Smooth muscle cell (in vitro differentiated cells): ENCODE results near the gene RHOT2. TPM values are rescaled to one million over a fixed set of nuclear protein-coding genes. Genes with fewer than 3 reads are reported as not detected.

Source experiments
- DNase-seq: peaks from one replicate; lab custom pipeline; 2025; ENCODE audit not compliant: unreplicated experiment; lab: John Stamatoyannopoulos, UW
- H2AFZ ChIP-seq: fragments of 200-600 bp; sonication (generic); 2 replicates; pipeline ENCODE4 v1.6.0; 2016; ENCODE audit warnings: antibody characterized with exemption, low read depth, mild to moderate bottlenecking
- H3F3A ChIP-seq: fragments of 200-600 bp; sonication (generic); 2 replicates; pipeline ENCODE4 v1.6.0; 2017; ENCODE audit warnings: antibody characterized with exemption, low read depth
- H3K27ac ChIP-seq: fragments of 200-600 bp; sonication (generic); 2 replicates; pipeline ENCODE4 v1.5.1; 2016; ENCODE audit warnings: low read depth, mild to moderate bottlenecking
- H3K27me3 ChIP-seq: fragments of 200-600 bp; sonication (generic); 2 replicates; pipeline ENCODE4 v1.6.1; 2016; ENCODE audit warnings: low read depth, mild to moderate bottlenecking
- H3K36me3 ChIP-seq: fragments of 200-600 bp; sonication (generic); 2 replicates; pipeline ENCODE4 v1.5.1; 2016; ENCODE audit warnings: low read depth
- H3K4me1 ChIP-seq: fragments of 200-600 bp; sonication (generic); 2 replicates; pipeline ENCODE4 v1.5.1; 2016; ENCODE audit warnings: low read depth
- H3K4me2 ChIP-seq: fragments of 200-600 bp; sonication (generic); 2 replicates; pipeline ENCODE4 v1.6.0; 2016; ENCODE audit warnings: mild to moderate bottlenecking
- H3K4me3 ChIP-seq: fragments of 200-600 bp; sonication (generic); 2 replicates; pipeline ENCODE4 v1.5.1; 2016; ENCODE audit warnings: mild to moderate bottlenecking
- H3K79me2 ChIP-seq: fragments of 200-600 bp; sonication (generic); 2 replicates; pipeline ENCODE4 v1.6.0; 2016; ENCODE audit warnings: low read depth, mild to moderate bottlenecking
- H3K9ac ChIP-seq: fragments of 200-600 bp; sonication (generic); 2 replicates; pipeline ENCODE4 v1.6.0; 2016; ENCODE audit warnings: low read depth
- H3K9me3 ChIP-seq: fragments of 200-600 bp; sonication (generic); replicated peaks from 2 replicates; pipeline ENCODE4 v1.5.1; 2016; ENCODE audit warnings: low read depth
- H4K20me1 ChIP-seq: fragments of 200-600 bp; sonication (generic); 2 replicates; pipeline ENCODE4 v1.6.0; 2016; ENCODE audit warnings: low read depth
- CTCF ChIP-seq: fragments of 200-600 bp; sonication (generic); IDR thresholded peaks from 2 replicates; pipeline ENCODE4 v1.5.1; 2017; ENCODE audit warnings: borderline replicate concordance, mild to moderate bottlenecking, antibody characterized with exemption; ENCODE audit not compliant: insufficient read depth, poor library complexity, severe bottlenecking
- WGBS: methylation state at CpG from one replicate; pipeline ENCODE4 v1.1.7; 2016; ENCODE audit warnings: low lambda C conversion rate; 5-methylcytosine and 5-hydroxymethylcytosine counted together
- polyA plus RNA-seq: library from polyadenylated mRNA; unstranded; fragments of >200 nt; fragmentation: Nextera tagmentation; extraction: Ambion mirVana; gene quantifications from 2 replicates; pipeline ENCODE4 v1.2.1, GENCODE V29; 2016
- total RNA-seq: library from RNA; depleted of rRNA; stranded (reverse); fragments of >200 nt; gene quantifications from 2 replicates; pipeline ENCODE4 v1.2.3, GENCODE V29; 2014

Gene RHOT2
- total and polyA plus RNA-seq, 2 experiments from 2014 or later, result 41.4 to 148 TPM

GRCh38 chr16:678858-679813 is 11.2 kb downstream of the RHOT2 start:
- peak overlapping the region; percentile 93 for H3K4me3 ChIP-seq
- no peaks in the 10 kb centered on the region for H3K36me3 ChIP-seq
- peaks cover 40% of the 10 kb centered on the region for H4K20me1 ChIP-seq
- DNase-seq, result peak; percentile 89
- peak overlapping the region; percentile 83 for H3K4me2 ChIP-seq
- 37% methylated on average over 39 of the region's 52 CpGs for WGBS
- TF ChIP-seq CTCF, result no peak
- H3K27ac ChIP-seq, result peak overlapping the region; percentile 54
- H3K27me3 ChIP-seq, result no peaks in the 10 kb centered on the region
- H3K9ac ChIP-seq, result no peak overlapping the region
- no peaks in the 10 kb centered on the region for H3K9me3 ChIP-seq
- peaks cover 24% of the 10 kb centered on the region for H3K4me1 ChIP-seq
- peaks cover under 1% of the 10 kb centered on the region for H3F3A ChIP-seq
- peaks cover 32% of the 10 kb centered on the region for H3K79me2 ChIP-seq
- no peak overlapping the region for H2AFZ ChIP-seq

DNA sequence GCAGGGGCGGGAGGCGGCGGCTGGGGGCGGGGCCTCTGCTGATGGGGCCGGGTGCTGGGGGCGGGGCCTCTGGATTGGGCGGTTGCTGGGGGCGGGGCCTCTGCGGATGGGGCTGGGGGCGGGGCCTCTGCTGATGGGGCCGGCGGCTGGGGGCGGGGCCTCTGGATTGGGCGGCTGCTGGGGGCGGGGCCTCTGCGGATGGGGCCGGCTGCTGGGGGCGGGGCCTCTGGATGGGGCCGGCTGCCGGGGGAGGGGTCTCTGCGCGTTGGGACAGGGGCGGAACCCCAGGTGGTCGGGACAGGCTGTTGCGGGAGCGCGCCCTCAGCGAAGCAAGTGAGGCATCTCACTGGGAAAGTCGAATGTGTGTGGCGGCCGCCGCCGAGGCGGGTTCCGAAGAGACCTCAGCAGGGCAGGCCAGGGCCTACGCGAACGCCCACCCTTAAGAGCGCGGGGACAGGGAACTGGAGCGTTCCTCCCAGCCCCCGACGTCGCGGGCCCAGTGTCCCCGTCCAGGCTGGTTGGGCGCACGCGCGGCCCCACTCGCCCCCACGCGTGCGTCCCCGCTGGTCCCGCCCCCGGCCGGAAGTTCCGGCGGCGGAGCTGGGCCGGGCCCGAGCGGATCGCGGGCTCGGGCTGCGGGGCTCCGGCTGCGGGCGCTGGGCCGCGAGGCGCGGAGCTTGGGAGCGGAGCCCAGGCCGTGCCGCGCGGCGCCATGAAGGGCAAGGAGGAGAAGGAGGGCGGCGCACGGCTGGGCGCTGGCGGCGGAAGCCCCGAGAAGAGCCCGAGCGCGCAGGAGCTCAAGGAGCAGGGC is 12.1 kb downstream of the RHOT2 start, which contains the start of gene STUB1:
Gene STUB1, plus strand, starts transcription at position 597 of the 811 bp plus-strand sequence. Its CDS starts 116 bp downstream, at position 713.
- H3K4me2 ChIP-seq, result peak within 1 kb of the TSS; percentile 99
- peak; percentile 95 for DNase-seq
- H3K4me3 ChIP-seq, result peak within 1 kb of the TSS; percentile 93

DNA sequence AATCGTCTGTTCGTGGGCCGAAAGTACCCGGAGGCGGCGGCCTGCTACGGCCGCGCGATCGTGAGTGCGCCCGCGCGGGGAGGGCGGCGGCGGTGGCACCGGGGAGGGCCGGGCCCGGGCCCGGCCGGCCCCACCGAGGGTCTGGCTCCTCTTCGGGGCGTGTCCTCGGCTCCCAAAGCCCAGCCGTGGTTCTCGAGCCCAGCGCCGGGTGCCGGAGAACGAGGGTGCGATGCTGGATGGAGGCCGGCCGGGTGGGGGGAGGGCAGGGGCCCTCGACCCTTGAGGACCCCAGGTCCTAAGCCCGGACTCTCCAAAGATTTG is 12.7 kb downstream of the RHOT2 start:
- Histone ChIP-seq H2AFZ (no peak overlapping the region), H3K4me1 (peaks cover 18% of the 10 kb centered on the region), H3K27ac (peak overlapping the region; percentile 74), H4K20me1 (peaks cover 33% of the 10 kb centered on the region), H3F3A (no peaks in the 10 kb centered on the region), H3K9ac (peak overlapping the region; percentile 85), H3K27me3 (no peaks in the 10 kb centered on the region), H3K4me2 (peak overlapping the region; percentile 99), H3K36me3 (no peaks in the 10 kb centered on the region), H3K9me3 (no peaks in the 10 kb centered on the region), H3K79me2 (peaks cover 32% of the 10 kb centered on the region), H3K4me3 (peak overlapping the region; percentile 93)
- WGBS, result under 1% methylated on average over 34 of the region's 38 CpGs
- no peak for TF ChIP-seq CTCF
- DNase-seq, result no peak

More for the DNA sequence above, 12.1 kb downstream of the RHOT2 start, which contains the start of gene STUB1:
- no peaks in the 10 kb centered on the region for H3F3A ChIP-seq
- peak within 1 kb of the TSS; percentile 74 for H3K27ac ChIP-seq
- H2AFZ ChIP-seq, result no peak within 1 kb of the TSS
- no peaks in the 10 kb centered on the region for H3K27me3 ChIP-seq
- H3K79me2 ChIP-seq, result peaks cover 32% of the 10 kb centered on the region
- no peaks in the 10 kb centered on the region for H3K36me3 ChIP-seq
- peaks cover 22% of the 10 kb centered on the region for H3K4me1 ChIP-seq
- WGBS, result 1% methylated on average over 45 of the region's 91 CpGs
- no peaks in the 10 kb centered on the region for H3K9me3 ChIP-seq
- TF ChIP-seq CTCF, result no peak
- H4K20me1 ChIP-seq, result peaks cover 35% of the 10 kb centered on the region
- H3K9ac ChIP-seq, result peak within 1 kb of the TSS; percentile 85
